ENCODE results near the gene RMRP.
A peak's percentile ranks its signal among the peaks of the same experiment; 100 is the strongest.
"Not testable (repeated sequence)": the region's sequence is repeated elsewhere in the genome, so short reads cannot be mapped to it uniquely, and the experiment has no call there.

RMRP gene

GRCh38 chr9:35641478-35641877, 16.3 kb downstream of the RMRP start:
- not testable (repeated sequence) for DNase-seq (ENCODE audit: low spot score)

DNA sequence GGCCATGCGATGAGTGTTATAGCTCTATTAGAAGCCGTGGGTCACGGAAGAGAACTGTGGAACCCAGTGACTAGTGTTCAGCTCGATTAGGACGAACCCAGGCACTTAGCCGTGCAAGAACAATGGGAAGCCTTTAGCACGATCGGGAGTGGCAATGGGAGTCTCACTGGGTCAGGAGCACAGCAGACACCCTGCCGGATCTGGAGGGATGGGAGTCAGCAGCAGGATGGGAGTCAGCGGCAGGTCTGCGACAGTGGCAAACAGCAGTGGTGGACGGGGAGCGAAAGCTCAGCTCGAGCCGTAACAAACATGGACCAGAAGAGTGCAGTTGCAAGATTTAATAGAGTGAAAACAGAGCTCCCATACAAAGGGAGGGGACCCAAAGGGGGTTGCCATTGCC, 17.4 kb downstream of the RMRP start:
- DNase-seq (ENCODE audit: low spot score): not testable (repeated sequence)

DNA sequence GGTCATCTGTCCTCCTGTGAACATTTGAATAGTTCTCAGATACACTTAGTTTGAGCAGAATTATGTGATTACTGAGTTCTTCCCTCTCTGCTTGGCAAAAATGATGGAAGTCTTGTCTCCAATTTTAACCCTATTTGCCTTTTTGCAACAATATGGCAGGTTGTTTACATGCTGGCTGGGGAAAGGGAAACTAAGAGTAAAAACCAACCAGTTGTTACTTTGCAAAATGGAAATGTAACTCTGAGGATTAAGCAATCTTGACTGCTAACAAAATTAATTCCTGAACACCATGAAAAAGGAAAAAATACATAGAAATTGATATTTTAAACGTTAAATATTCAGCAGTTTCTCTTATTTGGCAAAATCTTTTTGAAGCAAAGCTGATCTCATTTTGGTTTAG, 18.2 kb downstream of the RMRP start:
- DNase-seq (ENCODE audit: low spot score): no peak

DNA sequence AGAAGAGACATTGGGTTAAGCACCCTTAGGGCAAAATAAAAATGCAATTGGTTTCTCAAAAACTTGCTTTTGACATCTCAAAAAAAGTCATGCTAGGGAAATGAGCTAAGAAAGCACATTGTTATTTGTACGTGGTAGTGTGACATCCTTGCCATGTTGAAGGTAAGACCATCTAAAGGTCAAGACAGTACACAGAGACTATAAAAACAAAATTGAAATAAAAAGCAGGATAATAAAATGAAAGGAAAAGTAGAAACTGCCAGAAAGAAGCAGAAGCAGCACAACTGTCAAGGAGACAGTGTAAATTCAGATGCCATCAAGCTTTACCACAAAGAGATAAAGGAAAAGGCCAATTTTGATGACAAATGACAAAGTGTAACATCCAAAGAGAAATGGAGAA, 18.6 kb downstream of the RMRP start:
- DNase-seq (ENCODE audit: low spot score): not testable (repeated sequence)

DNA sequence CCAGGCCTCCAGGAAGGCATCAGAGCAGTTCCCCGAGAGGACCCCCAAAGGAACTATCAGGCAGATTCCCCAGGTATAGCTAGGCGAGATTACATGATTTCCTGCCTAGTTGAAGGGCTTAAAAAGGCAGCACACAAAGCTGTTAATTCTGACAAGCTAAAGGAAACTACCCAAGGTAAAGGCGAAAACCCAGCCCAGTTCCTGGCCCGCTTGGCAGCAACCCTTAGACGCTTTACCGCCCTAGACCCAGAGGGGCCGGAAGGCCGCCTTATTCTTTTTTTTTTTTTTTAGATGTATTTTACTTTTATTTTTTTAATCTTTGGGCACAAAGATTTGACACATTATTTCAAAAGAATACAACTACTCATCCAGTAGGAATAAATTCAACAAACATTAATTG, 19.1 kb downstream of the RMRP start:
- DNase-seq (ENCODE audit: low spot score): not testable (repeated sequence)

DNA sequence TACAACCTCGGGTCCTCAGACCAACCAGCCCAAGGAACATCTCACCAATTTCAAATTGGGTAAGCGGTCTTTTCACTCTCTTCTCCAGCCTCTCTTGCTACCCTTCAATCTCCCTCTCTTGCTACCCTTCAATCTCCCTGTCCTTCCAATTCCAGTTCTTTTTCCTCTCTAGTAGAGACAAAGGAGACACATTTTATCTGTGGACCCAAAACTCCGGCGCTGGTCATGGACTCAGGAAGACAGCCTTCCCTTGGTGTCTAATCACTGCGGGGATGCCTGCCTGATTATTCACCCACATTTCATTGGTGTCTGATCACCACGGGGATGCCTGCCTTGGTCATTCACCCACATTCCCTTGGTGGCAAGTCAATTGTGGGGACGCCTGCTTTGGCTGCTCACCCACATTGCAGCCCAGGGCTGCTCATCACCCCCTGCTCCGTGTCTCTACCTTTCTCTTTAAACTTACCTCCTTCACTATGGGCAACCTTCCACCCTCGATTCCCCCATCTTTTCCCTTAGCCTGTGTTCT, 20.3 kb downstream of the RMRP start:
- not testable (repeated sequence) for DNase-seq (ENCODE audit: low spot score)

- DNase-seq (ENCODE audit: low spot score): not testable (repeated sequence)
These were observed 21.0 kb downstream of the RMRP start for GRCh38 chr9:35636877-35637246.

GRCh38 chr9:35636135-35636876, 21.5 kb downstream of the RMRP start:
- DNase-seq (ENCODE audit: low spot score): no peak

GRCh38 chr9:35635730-35636129, 22.1 kb downstream of the RMRP start:
- DNase-seq (ENCODE audit: low spot score): no peak

DNA sequence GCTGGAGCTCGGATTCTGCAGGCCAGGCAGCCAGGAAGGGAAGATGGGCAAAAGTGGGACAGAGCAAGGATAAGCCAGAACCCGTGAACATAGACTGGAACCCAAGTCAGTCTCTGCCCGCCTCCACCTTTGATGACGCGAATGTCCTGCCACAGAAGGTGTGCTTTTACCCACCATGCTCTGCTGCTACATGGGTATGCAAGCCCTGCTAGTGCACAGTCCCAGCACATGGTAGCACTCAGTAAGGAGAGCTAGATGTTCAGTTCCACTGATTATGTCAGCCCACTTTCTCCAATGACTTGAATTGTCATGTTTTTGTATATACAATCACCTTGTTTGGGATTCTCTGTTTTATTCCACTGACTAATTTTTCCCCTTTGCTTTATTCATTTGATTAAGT, 28.2 kb downstream of the RMRP start:
- DNase-seq (ENCODE audit: low spot score): no peak

GRCh38 chr9:35628389-35628991, 29.3 kb downstream of the RMRP start:
- DNase-seq (ENCODE audit: low spot score): no peak

DNA sequence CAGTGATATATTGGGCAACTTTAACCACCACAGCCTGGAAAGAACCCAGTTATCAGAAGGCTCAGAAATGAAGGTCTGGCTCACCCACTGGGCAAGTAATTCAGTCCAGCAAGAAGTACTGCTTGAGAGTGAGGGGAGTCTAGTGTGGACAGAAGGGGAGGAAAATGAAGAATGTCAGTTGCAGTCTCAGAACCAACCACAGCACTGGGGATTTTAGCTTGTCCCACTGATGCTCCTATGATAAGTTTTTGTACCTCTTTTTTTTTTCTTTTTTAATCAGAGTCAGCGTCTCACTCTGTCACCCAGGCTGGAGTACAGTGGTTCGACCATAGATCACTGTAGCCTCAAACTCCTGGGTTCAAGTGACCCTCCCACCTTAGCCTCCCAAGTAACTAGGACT, 30.2 kb downstream of the RMRP start:
- DNase-seq (ENCODE audit: low spot score): no peak

GRCh38 chr9:35619800-35620158, 38.0 kb downstream of the RMRP start:
- DNase-seq (ENCODE audit: low spot score): no peak

DNA sequence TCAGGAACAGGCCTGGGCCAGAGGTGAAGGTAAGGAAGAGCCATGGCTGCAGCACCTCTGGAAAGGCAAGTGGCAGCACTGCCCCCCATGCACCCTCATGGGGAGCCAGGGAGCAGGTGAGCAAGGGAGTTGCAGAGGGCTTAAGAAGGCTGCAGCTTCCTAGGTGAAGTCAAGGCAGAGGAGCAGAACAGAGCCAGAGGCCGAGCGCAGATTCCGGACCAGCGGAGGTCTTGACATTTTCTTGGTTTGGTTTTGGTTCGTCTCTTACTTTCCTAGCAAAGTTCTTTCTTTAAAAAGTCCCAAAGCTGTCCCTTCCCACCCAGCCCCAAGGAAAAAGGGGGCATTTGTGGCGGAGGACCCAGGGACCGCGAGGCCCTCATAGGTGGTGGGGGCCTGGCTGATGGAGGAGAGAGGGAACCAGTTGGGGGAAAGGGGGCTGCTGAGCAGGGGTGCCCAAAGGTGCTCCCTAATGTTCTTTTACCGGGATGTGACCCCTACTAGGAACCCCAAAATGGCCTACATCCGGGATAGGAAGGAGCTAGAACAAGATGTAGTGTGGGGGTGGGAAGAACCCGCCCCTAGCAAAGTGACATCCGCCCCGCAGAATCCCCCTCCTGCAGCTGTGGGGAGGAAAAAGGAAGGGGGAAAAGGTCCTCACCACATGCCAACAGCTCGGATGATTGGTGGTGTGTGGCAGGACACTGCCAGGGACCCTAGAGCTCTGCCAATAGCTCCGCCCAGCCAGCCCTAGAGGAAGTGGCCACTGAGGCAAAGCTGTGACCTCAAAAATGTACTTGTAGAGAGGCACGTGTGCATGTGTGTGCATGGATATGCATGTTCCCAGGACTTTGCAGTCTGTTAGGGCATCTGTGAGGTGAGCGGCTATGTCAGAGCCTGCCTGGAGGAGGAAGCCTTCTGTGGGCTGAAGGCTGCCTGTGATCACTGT, 38.7 kb downstream of the RMRP start:
- DNase-seq (ENCODE audit: low spot score): no peak

DNA sequence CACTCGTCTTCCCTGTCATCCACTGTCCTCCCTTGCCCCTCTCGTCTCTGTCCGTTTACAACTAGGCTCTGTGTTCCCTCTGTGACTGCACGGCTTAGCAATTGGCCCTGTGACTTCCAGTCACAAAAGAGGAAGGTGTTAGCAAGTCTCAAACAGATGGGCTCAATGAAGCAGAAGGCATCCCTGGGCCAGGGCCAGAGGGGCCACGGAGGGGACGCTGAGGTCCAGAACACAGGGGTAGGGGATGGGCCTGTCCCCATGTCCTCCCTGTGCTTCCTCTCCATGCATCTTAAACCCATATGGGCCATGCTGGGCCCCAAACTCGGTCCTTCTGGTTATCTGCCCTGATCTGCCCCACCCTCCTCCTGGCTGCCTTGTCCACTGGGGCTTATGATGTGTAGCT, 39.5 kb downstream of the RMRP start, which contains the start of gene CD72:
Gene CD72, minus strand, starts transcription at position 89 of the 403 bp plus-strand sequence. CDS start 110 bp downstream, outside the sequence.
- DNase-seq (ENCODE audit: low spot score): no peak

DNA sequence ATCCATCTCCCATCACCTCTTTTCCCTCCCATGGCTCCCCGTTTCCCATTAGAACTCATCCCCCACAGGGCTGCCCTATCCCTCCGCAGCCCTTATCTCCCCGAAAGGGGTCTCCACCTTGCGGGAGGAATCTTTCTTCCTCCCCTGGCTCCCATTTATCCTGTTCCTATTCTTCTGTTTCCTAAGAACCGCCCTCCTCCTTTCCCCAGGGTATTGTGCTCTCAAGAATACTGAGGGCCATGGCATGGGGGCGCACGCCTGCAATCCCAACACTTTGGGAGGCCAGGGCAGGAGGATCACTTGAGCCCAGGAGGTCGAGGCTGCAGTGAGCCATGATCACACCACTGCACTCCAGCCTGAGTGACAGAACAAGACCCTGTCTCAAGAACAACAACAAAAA, 40.3 kb downstream of the RMRP start:
- no peak for DNase-seq (ENCODE audit: low spot score)

DNA sequence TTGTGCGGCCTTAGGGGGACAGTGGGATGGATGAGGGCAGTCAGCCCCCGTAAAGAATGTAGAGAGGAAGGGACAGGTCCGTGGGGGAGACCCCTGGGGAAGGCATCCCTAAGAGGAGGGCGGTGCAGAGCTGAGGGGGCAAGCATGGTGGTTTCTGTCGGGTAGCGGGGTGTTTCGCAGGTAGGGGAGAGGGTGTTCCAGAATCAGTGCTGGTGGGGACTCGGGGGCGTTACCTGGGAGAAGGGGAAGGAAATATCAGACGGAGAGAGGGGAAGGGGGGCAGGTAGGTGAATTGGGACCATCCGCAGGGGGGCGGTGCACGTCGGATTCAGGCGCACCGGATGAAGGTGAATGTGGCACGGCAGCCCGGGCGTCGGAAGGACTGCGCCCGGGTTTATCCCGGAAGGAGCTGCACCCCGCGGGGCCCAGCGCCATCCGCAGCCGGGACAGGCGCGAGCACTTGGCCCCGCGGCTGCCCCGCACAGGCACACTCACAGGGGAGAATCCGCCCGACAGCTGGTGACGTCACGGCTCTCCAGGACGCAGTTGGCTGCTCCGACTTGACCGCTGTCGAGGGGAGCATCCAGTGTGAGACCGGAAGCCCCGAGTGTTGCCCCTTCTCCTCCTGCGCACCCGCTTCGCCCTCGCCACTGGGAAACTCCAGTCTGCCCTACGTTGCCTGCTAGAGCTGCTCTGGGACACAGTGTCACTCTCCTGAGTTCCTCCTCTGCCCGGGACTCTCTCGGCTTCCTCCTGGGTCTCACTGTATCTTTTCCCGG, 40.9 kb downstream of the RMRP start:
- no peak for DNase-seq (ENCODE audit: low spot score)

DNA sequence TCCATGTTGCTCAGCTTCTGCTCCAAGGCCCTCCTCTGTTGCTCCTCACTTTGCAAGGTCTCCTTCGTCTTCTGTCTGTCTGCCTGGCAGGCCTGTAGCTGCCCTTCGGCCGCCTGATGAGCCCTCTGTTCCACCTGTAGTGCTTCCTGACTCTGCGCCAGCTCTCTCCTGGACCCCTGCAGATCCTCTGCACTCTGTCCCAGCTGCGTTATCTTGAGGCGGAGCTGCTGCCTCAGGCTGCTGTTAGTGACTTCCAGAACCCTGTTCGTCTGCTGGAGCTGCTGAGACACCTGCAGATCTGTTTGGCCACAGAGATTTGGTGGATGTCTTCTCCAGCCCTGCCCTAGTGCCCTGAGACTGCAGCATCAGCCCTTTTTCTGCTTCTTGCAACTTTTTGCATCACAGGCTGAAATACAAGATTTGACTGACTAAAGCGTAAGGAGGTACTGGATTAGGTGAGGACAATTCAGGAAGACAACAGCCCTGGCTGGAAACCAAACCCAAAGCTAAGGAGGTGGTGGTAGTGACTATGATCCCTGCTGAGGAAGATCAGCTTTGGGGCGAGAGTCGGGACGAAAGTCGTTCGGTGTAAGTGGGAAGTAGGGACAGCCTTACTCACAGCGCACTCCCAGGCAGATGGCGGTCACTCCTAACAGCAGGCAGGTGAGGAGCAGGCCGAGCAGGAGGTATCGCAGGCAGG, 41.7 kb downstream of the RMRP start:
- DNase-seq (ENCODE audit: low spot score): no peak

DNA sequence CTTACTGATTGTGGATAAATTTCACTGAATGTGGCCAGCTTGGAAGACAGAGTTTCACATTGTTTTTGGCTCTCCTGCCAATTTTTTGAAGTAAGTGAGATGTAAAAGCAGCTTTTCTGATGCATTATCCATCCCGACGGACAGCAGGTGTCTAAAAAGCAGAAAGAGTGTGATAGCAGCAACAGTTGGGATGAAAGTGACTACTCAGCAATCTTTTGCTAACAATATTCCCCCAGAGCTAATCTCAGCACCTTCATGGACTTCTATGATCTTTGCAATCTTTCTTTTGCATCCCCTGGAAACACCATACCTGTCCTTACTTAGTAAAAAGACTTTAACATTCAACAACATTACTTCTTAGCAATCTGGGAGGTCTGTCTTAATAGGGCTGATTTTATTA, 45.0 kb downstream of the RMRP start:
- DNase-seq (ENCODE audit: low spot score): no peak

- DNase-seq (ENCODE audit: low spot score): not testable (repeated sequence)
These were observed 45.8 kb downstream of the RMRP start for GRCh38 chr9:35612066-35612465.

DNA sequence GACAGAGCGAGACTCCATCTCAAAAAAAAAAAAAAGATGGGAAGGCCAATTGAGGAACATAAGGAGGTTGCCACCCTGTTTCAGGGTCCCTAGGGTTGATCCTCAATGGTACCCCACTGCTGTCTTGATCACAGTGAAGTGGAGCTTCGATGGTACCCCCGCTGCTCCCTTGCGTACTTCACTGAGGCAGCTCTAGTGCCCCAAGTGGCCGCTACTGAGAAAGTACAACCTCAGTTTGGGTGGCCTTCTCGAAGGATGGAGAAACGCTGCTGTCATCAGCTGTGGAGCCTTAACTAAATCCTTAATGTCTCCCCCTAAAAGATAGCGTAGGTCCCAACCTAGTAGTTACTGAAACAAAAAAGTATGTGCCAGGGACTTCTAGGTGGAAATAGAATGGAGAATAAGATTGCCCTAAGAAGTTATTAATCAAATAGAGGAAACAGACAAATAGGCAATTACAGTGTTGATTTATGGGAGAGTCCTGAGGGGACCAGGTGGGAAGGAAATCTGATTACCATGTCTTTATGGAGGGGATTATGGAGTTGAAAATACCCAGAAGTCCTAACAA, 46.5 kb downstream of the RMRP start:
- peak; percentile 41 for DNase-seq (ENCODE audit: low spot score)
